HG03520 (cell line): ENCODE measurements around the gene RPS4Y1.

Experiments used
- ATAC-seq: cut with Tn5 transposase; IDR thresholded peaks from one replicate; pipeline ENCODE4 v1.9.1; 2021; ENCODE audit warnings: mild to moderate bottlenecking, moderate library complexity; ENCODE audit not compliant: unreplicated experiment

RPS4Y1 gene

GRCh38 chrY:2874211-2874610, 32.8 kb downstream of the RPS4Y1 start:
- no peak for ATAC-seq

GRCh38 chrY:2883561-2883960, 42.2 kb downstream of the RPS4Y1 start:
- no peak for ATAC-seq

- no peak for ATAC-seq
Measured at GRCh38 chrY:2885880-2886279, 44.5 kb downstream of the RPS4Y1 start.

- no peak for ATAC-seq
Measured at GRCh38 chrY:2887386-2887785, 46.0 kb downstream of the RPS4Y1 start.

- ATAC-seq = no peak
Measured at GRCh38 chrY:2887955-2888354, 46.6 kb downstream of the RPS4Y1 start.

DNA sequence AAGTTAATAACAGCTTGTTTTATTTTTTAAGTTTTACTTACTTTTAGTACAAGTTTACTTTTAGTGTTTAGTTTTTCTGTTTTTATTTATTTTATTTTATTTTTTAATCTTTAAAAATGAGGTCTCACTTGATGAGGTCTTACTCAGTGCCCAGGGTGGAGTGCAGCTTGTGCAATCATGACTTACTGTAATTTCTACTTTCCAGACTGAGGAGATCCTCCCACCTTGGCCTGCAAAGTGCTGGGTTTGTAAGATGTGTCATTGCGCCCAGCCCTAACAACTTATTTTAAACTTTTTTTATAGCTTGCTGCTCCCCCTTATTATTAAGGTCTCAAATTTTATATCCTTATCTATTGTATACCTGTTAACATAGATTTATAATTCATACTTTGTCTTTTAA, 52.1 kb downstream of the RPS4Y1 start:
- no peak for ATAC-seq

GRCh38 chrY:2896050-2896449, 54.6 kb downstream of the RPS4Y1 start:
- ATAC-seq = no peak

- ATAC-seq = no peak
Measured at GRCh38 chrY:2907356-2907755, 66.0 kb downstream of the RPS4Y1 start.

- no peak for ATAC-seq
Measured at GRCh38 chrY:2913066-2913815, 71.8 kb downstream of the RPS4Y1 start.
